GM12878 (cell line): ENCODE measurements around the gene NAP1L4. TPM values are rescaled to one million over a fixed set of nuclear protein-coding genes. Genes with fewer than 3 reads are reported as not detected.
A peak's percentile ranks its signal among the peaks of the same experiment; 100 is the strongest.

Experiments used
- ATAC-seq: fragments of 200-7000 bp; cut with Tn5 transposase; 3 replicates; pipeline ENCODE4 v1.9.1; 2020; ENCODE audit warnings: mild to moderate bottlenecking, moderate library complexity
- BruUV-seq: library from RNA; stranded (reverse); fragments of 400-500 nt; replicated peaks from 2 replicates; lab custom pipeline; 2021; lab: Mats Ljungman, UMichigan
- CTCF ChIA-PET: fragments of 300-600 bp; sonication (Branson Sonifier 250); formaldehyde crosslinking; extraction: SDS; loops from one replicate; lab custom pipeline; 2021; ENCODE audit warnings: inconsistent platforms; lab: Yijun Ruan, JAX
- POLR2A ChIA-PET: fragments of 350-600 bp; formaldehyde crosslinking; extraction: SDS; loops from one replicate; lab custom pipeline; 2021; ENCODE audit warnings: inconsistent platforms; lab: Charles Lee
- RAD21 ChIA-PET: fragments of 300-600 bp; sonication (Branson Sonifier 250); formaldehyde crosslinking; loops from one replicate; lab custom pipeline; 2023; ENCODE audit warnings: antibody characterized with exemption; ENCODE audit not compliant: unreplicated experiment; lab: Charles Lee
- SMC1A ChIA-PET: fragments of 300-600 bp; sonication (Branson Sonifier 250); formaldehyde crosslinking; loops from one replicate; lab custom pipeline; 2023; ENCODE audit not compliant: unreplicated experiment, uncharacterized antibody; lab: Charles Lee
- DNase-seq: peaks from one replicate; pipeline ENCODE4 v3.0.0-alpha.2; 2011; ENCODE audit warnings: low read depth, low spot score
- FAIRE-seq: peaks from 3 replicates; lab custom pipeline; 2011; peaks lifted over from hg19 to GRCh38; lab: Jason Lieb, UNC
- H2AFZ ChIP-seq: 2 replicates; pipeline ENCODE4 v1.6.0; 2011; ENCODE audit warnings: low read depth, low read length, control low read depth; ENCODE audit not compliant: control insufficient read depth
- H3K27ac ChIP-seq: 2 replicates; pipeline ENCODE4 v1.5.1; 2011; ENCODE audit warnings: control low read depth; ENCODE audit not compliant: control insufficient read depth, insufficient read depth
- H3K27me3 ChIP-seq, 2 experiments: replicated peaks in 1 of 2; 2 replicates each; pipeline versions ENCODE4 v1.6.0 to v1.6.1; 2011; ENCODE audit warnings: low read length in 1 of 2; ENCODE audit not compliant: control insufficient read depth in 2 of 2, insufficient read depth in 2 of 2
- H3K36me3 ChIP-seq, 2 experiments: 2 replicates each; pipeline ENCODE4 v1.5.1; 2011; ENCODE audit warnings: low read length in 1 of 2; ENCODE audit not compliant: control insufficient read depth in 2 of 2, insufficient read depth in 2 of 2
- H3K4me1 ChIP-seq: 2 replicates; pipeline ENCODE4 v1.6.1; 2011; ENCODE audit warnings: mild to moderate bottlenecking, low read length, moderate library complexity, mixed read lengths; ENCODE audit not compliant: control insufficient read depth, insufficient read depth
- H3K4me2 ChIP-seq: 2 replicates; pipeline ENCODE4 v1.6.0; 2011; ENCODE audit warnings: control low read depth; ENCODE audit not compliant: control insufficient read depth, insufficient read depth
- H3K4me3 ChIP-seq: fragments of 200-600 bp; sonication (generic); 2 replicates; pipeline ENCODE4 v1.5.1; 2016
- H3K79me2 ChIP-seq: 2 replicates; pipeline ENCODE4 v1.6.0; 2011; ENCODE audit warnings: low read length; ENCODE audit not compliant: control insufficient read depth, insufficient read depth
- H3K9ac ChIP-seq: 2 replicates; pipeline ENCODE4 v1.8.0; 2011; ENCODE audit warnings: low read length, control low read depth, mixed read lengths; ENCODE audit not compliant: control insufficient read depth, insufficient read depth
- H3K9me3 ChIP-seq: replicated peaks from 3 replicates; pipeline ENCODE4 v1.5.1; 2011; ENCODE audit warnings: mild to moderate bottlenecking, low read length; ENCODE audit not compliant: control insufficient read depth, insufficient read depth
- H4K20me1 ChIP-seq: 2 replicates; pipeline ENCODE4 v1.6.0; 2011; ENCODE audit not compliant: control insufficient read depth, insufficient read depth
- EGR1 ChIP-seq, 2 experiments: IDR thresholded peaks; 1 replicate in 1 of 2; 2 replicates in 1 of 2; pipeline ENCODE4 v1.6.1; 2011 to 2012; ENCODE audit warnings: low read depth in 2 of 2, low read length in 2 of 2, borderline replicate concordance in 1 of 2, mild to moderate bottlenecking in 1 of 2, moderate library complexity in 1 of 2
- NFIC ChIP-seq: IDR thresholded peaks from 2 replicates; pipeline ENCODE4 v1.6.1; 2012; ENCODE audit warnings: low read depth, mild to moderate bottlenecking, inconsistent platforms, low read length, moderate library complexity
- POLR2A ChIP-seq: IDR thresholded peaks from 2 replicates; pipeline ENCODE4 v1.6.1; 2011; ENCODE audit warnings: low read depth, mild to moderate bottlenecking, low read length
- SREBF1 ChIP-seq: IDR thresholded peaks from 2 replicates; pipeline ENCODE4 v1.6.1; 2012; ENCODE audit warnings: mild to moderate bottlenecking, low read length
- WGBS: methylation state at CpG from one replicate; pipeline ENCODE4 v1.1.6; 2016; ENCODE audit warnings: low lambda C conversion rate; ENCODE audit not compliant: insufficient replicate concordance, insufficient coverage; ENCODE audit errors: missing lambda C conversion rate; 5-methylcytosine and 5-hydroxymethylcytosine counted together
- in situ Hi-C: fragments of 300-500 bp; cut with MboI; formaldehyde crosslinking; loops from 9 replicates; pipeline ENCODE4 v1.14.3; 2018; ENCODE audit warnings: mixed read lengths
- intact Hi-C: fragments of 100-400 bp; cut with micrococcal nuclease; formaldehyde crosslinking; loops from one replicate; pipeline ENCODE4 v1.14.2; 2022; ENCODE audit not compliant: unreplicated experiment
- polyA plus RNA-seq, 11 experiments: library from polyadenylated mRNA; depleted of rRNA in 4 of 11; unstranded in 6 of 11; stranded (reverse) in 5 of 11; fragments of >200 nt; fragmentation: Nextera tagmentation in 4 of 11; fragmentation: Illumina TruSeq in 1 of 11; extraction: Ambion mirVana in 4 of 11; extraction: Trizol in 1 of 11; gene quantifications; 1 replicate in 1 of 11; 2 replicates in 10 of 11; pipeline versions ENCODE4 v1.2.1 to v1.2.3, GENCODE V29; 2011 to 2016; ENCODE audit warnings: inconsistent platforms in 2 of 11, missing spikeins in 2 of 11, low read depth in 1 of 11
- total RNA-seq, 4 experiments: library from RNA; depleted of rRNA in 3 of 4; stranded (reverse); fragments of >200 nt in 3 of 4; fragmentation: Illumina TruSeq in 1 of 4; extraction: Trizol in 1 of 4; gene quantifications; 2 replicates each; pipeline versions ENCODE4 v1.2.1 to v1.2.3, GENCODE V29; 2013 to 2021

NAP1L4 gene
- total and polyA plus RNA-seq, 10 of the 15 experiments (the other 5 are each of a cell fraction or from before 2014, with no cell fraction given), result 24.8 to 198 (median 114) TPM

DNA sequence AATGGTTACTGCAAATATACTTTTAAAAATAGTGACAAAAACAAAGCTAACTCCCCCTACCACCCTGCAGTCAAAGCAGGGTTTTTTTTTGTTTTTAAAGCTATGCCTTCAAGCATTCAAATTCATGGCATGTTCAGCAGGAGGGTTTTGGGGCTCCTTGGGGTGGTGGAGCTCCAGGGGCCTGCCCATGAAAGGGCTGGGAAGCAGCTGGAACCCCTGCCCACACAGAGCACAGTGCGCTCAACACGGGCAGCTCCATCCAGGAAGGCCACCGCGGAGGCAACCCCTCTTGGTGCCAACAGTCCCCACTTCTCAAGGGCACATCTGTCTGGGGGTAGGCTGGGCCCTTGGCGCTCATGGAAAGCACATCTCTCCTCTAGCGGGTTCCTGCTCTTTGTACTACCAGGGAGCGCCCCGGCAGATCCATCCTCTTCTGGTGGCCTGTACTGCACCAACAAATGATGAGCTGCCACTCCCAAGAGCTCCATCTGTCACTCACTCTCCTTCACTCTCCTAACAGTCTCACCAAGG is 46.3 kb downstream of the NAP1L4 start:
- H3K9me3 ChIP-seq, result no peaks in the 10 kb centered on the region
- DNase-seq (no peak), ATAC-seq (no peak), FAIRE-seq (no peak)
- no peak overlapping the region for H3K27ac ChIP-seq
- H3K9ac ChIP-seq, result no peak overlapping the region
- TF ChIP-seq NFIC, result no peak
- TF ChIP-seq POLR2A, result peak; percentile 46; the same call in 1 of the 2 replicates
- no peak overlapping the region for H3K4me3 ChIP-seq
- H3K4me2 ChIP-seq, result no peak overlapping the region
- H3K36me3 ChIP-seq, result peaks cover 21 to 30% of the 10 kb centered on the region in 2 experiments
- POLR2A ChIA-PET, result interaction anchor here (0.9 to 1.8 kb wide), 2 partner anchors 20 to 68 kb away, joined by 3 to 5 read pairs; no protein-coding TSS in a partner anchor
- H3K4me1 ChIP-seq, result peaks cover 3% of the 10 kb centered on the region; the same call in 1 of the 2 replicates
- in situ Hi-C loops (no loop called here), intact Hi-C loops (no loop called here)
- H4K20me1 ChIP-seq, result no peaks in the 10 kb centered on the region; the same call in 1 of the 2 replicates
- RAD21 ChIA-PET, result interaction anchor here (0.8 kb wide), 1 partner anchor 68 kb away, joined by 4 read pairs; no protein-coding TSS in a partner anchor
- no peaks in the 10 kb centered on the region for H3K27me3 ChIP-seq
- SMC1A ChIA-PET, result no interaction called here
- H2AFZ ChIP-seq, result no peak overlapping the region
- 98% methylated on average over 8 of the region's 8 CpGs for WGBS
- BruUV-seq, result no TSS peak
- no peaks in the 10 kb centered on the region for H3K79me2 ChIP-seq
- CTCF ChIA-PET, result interaction anchor here (0.7 to 1.7 kb wide), 5 partner anchors 9 to 145 kb away, joined by 3 to 8 read pairs (median 4); no protein-coding TSS in a partner anchor

DNA sequence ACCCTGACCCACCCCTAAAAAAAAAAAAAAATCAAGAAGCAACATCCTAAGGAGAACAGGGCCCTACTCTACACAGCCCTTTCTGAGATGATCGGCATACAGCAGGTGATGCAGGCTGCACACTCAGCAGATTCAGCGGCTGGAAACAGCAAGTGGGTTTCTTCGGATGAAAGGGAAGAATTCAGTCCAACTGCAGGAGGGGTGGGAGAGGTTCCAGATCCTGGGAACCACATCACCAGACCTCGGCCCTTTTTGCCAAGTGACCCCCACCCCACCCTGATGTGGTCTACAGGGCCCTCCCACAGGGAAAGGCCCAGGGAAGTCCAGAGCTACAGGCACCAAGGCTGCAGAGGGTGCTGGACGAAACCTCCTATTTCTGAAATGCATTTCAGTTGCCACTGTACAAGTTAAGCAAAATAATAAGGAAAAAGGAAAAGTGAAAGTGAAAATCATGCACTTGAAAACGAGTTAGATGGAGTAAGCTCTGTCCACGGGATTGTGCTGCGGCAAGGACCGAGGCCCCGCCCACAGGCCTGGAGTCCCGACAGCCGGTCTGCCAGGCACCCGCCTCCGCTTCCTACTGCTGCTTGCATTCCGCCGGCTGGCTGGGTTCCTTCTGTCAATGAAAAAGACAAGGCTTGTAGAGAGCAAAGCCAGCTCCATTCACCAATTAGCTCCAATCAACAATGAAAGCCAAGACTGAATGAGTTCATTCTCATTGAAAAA is 46.9 kb downstream of the NAP1L4 start:
- ATAC-seq (no peak), FAIRE-seq (no peak), DNase-seq (no peak)
- H3K27ac ChIP-seq, result no peak overlapping the region
- no peak overlapping the region for H3K4me2 ChIP-seq
- TF ChIP-seq SREBF1 (no peak), EGR1 (IDR thresholded peaks at IDR 0.05; ENCODE audit: borderline replicate concordance in 1 of 2, low read depth in 2 of 2, low read length in 2 of 2) (peak in 1 of 2 experiments; percentile 52; a peak in 1 of 3 replicates)
- H3K27me3 ChIP-seq, result no peaks in the 10 kb centered on the region
- H4K20me1 ChIP-seq, result no peaks in the 10 kb centered on the region; the same call in 1 of the 2 replicates
- in situ Hi-C loops, result no loop called here
- H3K4me1 ChIP-seq, result peaks cover 3% of the 10 kb centered on the region; the same call in 1 of the 2 replicates
- H3K4me3 ChIP-seq, result no peak overlapping the region
- BruUV-seq, result TSS peak; percentile 22
- POLR2A ChIA-PET, result interaction anchor here (0.9 to 1.8 kb wide), 2 partner anchors 21 to 69 kb away, joined by 3 to 5 read pairs; no protein-coding TSS in a partner anchor
- no peaks in the 10 kb centered on the region; the same call in 2 of the 3 replicates for H3K9me3 ChIP-seq
- H3K9ac ChIP-seq, result no peak overlapping the region
- peaks cover 20 to 28% of the 10 kb centered on the region in 2 experiments for H3K36me3 ChIP-seq
- H2AFZ ChIP-seq, result no peak overlapping the region
- intact Hi-C loops, result no loop called here
- SMC1A ChIA-PET, result no interaction called here
- RAD21 ChIA-PET, result interaction anchor here (0.8 kb wide), 1 partner anchor 68 kb away, joined by 4 read pairs; no protein-coding TSS in a partner anchor
- no peaks in the 10 kb centered on the region for H3K79me2 ChIP-seq
- WGBS, result 84% methylated on average over 16 of the region's 16 CpGs
- CTCF ChIA-PET, result interaction anchor here (0.7 to 1.7 kb wide), 5 partner anchors 9 to 146 kb away, joined by 3 to 8 read pairs (median 4); no protein-coding TSS in a partner anchor
